Measurements from ENCODE around the gene CLMP. TPM values are rescaled to one million over a fixed set of nuclear protein-coding genes. Genes with fewer than 3 reads are reported as not detected.

Gene CLMP
- total RNA-seq, 1 experiment from 2014 or later: 3.2 TPM

DNA sequence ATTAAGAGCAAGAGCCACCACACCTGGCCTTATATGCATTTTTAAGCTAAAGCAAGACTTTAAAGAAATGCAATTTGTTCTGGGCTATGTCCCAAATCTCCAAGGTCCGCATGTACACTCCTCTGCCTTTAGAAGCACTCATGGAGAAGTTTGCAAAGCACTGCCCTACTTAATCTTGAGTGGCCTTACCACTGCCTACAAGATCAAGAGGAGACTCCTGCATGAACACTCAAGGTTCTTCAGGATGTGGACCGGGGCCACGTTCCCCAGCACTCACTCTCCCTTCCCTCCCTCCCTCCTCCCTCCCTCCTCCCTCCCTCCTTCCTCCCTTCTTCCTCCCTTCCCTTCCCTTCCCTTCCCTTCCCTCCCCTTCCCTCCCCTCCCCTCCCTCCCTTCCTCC, 69.9 kb downstream of the CLMP start (continued):
- no peak for TF ChIP-seq SRF (IDR thresholded peaks at IDR 0.05; ENCODE audit: low read depth)
- TF ChIP-seq FOSL1 (IDR thresholded peaks at IDR 0.05; ENCODE audit: low read depth): no peak
- TF ChIP-seq, protein P1, sequence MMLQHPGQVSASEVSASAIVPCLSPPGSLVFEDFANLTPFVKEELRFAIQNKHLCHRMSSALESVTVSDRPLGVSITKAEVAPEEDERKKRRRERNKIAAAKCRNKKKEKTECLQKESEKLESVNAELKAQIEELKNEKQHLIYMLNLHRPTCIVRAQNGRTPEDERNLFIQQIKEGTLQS (IDR thresholded peaks at IDR 0.05): no peak
- no peak for TF ChIP-seq TCF7L2 (IDR thresholded peaks at IDR 0.05; ENCODE audit: borderline replicate concordance, extremely low read depth, insufficient read depth, insufficient read length)
- TF ChIP-seq JUND (IDR thresholded peaks at IDR 0.05): no peak
- no peak for TF ChIP-seq POLR2A (IDR thresholded peaks at IDR 0.05; ENCODE audit: borderline replicate concordance, extremely low read depth, insufficient read depth, insufficient read length)
- no peak for TF ChIP-seq POLR2AphosphoS5 (IDR thresholded peaks at IDR 0.05; ENCODE audit: low read depth, low read length)
- TF ChIP-seq, protein P2, sequence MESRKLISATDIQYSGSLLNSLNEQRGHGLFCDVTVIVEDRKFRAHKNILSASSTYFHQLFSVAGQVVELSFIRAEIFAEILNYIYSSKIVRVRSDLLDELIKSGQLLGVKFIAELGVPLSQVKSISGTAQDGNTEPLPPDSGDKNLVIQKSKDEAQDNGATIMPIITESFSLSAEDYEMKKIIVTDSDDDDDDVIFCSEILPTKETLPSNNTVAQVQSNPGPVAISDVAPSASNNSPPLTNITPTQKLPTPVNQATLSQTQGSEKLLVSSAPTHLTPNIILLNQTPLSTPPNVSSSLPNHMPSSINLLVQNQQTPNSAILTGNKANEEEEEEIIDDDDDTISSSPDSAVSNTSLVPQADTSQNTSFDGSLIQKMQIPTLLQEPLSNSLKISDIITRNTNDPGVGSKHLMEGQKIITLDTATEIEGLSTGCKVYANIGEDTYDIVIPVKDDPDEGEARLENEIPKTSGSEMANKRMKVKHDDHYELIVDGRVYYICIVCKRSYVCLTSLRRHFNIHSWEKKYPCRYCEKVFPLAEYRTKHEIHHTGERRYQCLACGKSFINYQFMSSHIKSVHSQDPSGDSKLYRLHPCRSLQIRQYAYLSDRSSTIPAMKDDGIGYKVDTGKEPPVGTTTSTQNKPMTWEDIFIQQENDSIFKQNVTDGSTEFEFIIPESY (IDR thresholded peaks at IDR 0.05; ENCODE audit: extremely low read depth, insufficient replicate concordance, low read length): no peak
- TF ChIP-seq YY1 (IDR thresholded peaks at IDR 0.05; ENCODE audit: extremely low read depth, insufficient replicate concordance, low read depth, low read length): no peak

DNA sequence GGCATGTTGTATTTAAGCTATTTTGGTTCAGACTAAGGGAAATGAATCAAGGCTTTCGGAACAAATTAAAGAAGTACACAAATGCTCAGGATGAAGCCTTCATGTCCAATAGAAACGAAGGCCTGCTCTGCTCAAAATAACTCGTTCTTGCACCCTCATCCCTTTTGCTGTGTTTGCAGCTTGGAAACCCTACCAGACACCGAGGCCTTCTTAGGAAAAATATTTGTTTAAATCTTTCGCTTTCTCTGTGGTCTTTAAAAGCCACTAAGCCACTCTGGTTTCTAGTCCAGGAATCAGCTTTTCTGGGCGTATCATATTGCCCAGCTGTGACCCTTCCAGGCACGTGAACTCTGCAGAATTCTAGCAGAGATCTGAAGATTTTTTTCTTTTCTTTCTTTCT, 72.2 kb downstream of the CLMP start:
- ChIA-PET CTCF (no interaction called here), POLR2A (no interaction called here), RAD21 (ENCODE audit: low non-redundant PET in 1 of 2, low total read pairs in 2 of 2, uncharacterized antibody in 2 of 2, unreplicated experiment in 2 of 2) (no interaction called here)
- Histone ChIP-seq H3K4me3 (replicated peaks in 1 of 2; ENCODE audit: low read depth in 1 of 2, low read length in 2 of 2) (no peak overlapping the region), H3K36me3 (ENCODE audit: control insufficient read depth in 1 of 2, insufficient read depth in 2 of 2, low read length in 2 of 2) (no peaks in the 10 kb centered on the region), H3K4me2 (ENCODE audit: low read length) (no peak overlapping the region), H3K27me3 (ENCODE audit: insufficient read depth, low read length) (no peaks in the 10 kb centered on the region), H4K20me1 (ENCODE audit: insufficient read depth) (no peaks in the 10 kb centered on the region), H3K9me2 (ENCODE audit: insufficient read depth) (no peaks in the 10 kb centered on the region; the same call in 1 of the 2 replicates), H3K4me1 (ENCODE audit: control insufficient read depth in 1 of 2, insufficient read depth in 2 of 2, low read length in 2 of 2) (peaks cover 0 to 7% of the 10 kb centered on the region in 2 experiments; a peak in 2 of 4 replicates), H3K79me2 (ENCODE audit: insufficient read depth, low read length) (no peaks in the 10 kb centered on the region), H3K27ac (ENCODE audit: low read depth, low read length) (no peak overlapping the region), H3K9ac (ENCODE audit: low read length) (no peak overlapping the region), H2AFZ (ENCODE audit: low read depth, low read length, poor library complexity, severe bottlenecking) (no peak overlapping the region), H3K9me3 (ENCODE audit: control insufficient read depth in 1 of 2, insufficient read depth in 1 of 2, low read depth in 1 of 2, low read length in 2 of 2) (no peaks in the 10 kb centered on the region)
- BruUV-seq (replicated peaks): no TSS peak
- no peak for TF ChIP-seq EZH2 (IDR thresholded peaks at IDR 0.05)
- TF ChIP-seq ZFX (IDR thresholded peaks at IDR 0.05): no peak
- TF ChIP-seq JUND (IDR thresholded peaks at IDR 0.05): no peak
- TF ChIP-seq, protein P3, sequence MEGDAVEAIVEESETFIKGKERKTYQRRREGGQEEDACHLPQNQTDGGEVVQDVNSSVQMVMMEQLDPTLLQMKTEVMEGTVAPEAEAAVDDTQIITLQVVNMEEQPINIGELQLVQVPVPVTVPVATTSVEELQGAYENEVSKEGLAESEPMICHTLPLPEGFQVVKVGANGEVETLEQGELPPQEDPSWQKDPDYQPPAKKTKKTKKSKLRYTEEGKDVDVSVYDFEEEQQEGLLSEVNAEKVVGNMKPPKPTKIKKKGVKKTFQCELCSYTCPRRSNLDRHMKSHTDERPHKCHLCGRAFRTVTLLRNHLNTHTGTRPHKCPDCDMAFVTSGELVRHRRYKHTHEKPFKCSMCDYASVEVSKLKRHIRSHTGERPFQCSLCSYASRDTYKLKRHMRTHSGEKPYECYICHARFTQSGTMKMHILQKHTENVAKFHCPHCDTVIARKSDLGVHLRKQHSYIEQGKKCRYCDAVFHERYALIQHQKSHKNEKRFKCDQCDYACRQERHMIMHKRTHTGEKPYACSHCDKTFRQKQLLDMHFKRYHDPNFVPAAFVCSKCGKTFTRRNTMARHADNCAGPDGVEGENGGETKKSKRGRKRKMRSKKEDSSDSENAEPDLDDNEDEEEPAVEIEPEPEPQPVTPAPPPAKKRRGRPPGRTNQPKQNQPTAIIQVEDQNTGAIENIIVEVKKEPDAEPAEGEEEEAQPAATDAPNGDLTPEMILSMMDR (IDR thresholded peaks at IDR 0.05 in 2 of 3, conservative IDR thresholded peaks at IDR 0.05 in 1 of 3; ENCODE audit: borderline replicate concordance in 1 of 3, insufficient read depth in 1 of 3, low read depth in 2 of 3, low read length in 2 of 3): no peak
- no peak for TF ChIP-seq YY1 (IDR thresholded peaks at IDR 0.05; ENCODE audit: extremely low read depth, insufficient replicate concordance, low read depth, low read length)
- TF ChIP-seq SIN3A (IDR thresholded peaks at IDR 0.05; ENCODE audit: low read depth): no peak
- TF ChIP-seq, protein P1 (IDR thresholded peaks at IDR 0.05): no peak
- no peak for TF ChIP-seq TCF7L2 (IDR thresholded peaks at IDR 0.05; ENCODE audit: borderline replicate concordance, extremely low read depth, insufficient read depth, insufficient read length)
- TF ChIP-seq RAD21 (IDR thresholded peaks at IDR 0.05; ENCODE audit: low read depth): no peak
- no peak for TF ChIP-seq ZNF274 (IDR thresholded peaks at IDR 0.05; ENCODE audit: low read depth, low read length)
- no peak for TF ChIP-seq FOSL1 (IDR thresholded peaks at IDR 0.05; ENCODE audit: low read depth)
- TF ChIP-seq CBX3 (IDR thresholded peaks at IDR 0.05; ENCODE audit: low read depth): no peak
- TF ChIP-seq ELF1 (IDR thresholded peaks at IDR 0.05; ENCODE audit: borderline replicate concordance, low read depth): no peak
- TF ChIP-seq, protein P4, sequence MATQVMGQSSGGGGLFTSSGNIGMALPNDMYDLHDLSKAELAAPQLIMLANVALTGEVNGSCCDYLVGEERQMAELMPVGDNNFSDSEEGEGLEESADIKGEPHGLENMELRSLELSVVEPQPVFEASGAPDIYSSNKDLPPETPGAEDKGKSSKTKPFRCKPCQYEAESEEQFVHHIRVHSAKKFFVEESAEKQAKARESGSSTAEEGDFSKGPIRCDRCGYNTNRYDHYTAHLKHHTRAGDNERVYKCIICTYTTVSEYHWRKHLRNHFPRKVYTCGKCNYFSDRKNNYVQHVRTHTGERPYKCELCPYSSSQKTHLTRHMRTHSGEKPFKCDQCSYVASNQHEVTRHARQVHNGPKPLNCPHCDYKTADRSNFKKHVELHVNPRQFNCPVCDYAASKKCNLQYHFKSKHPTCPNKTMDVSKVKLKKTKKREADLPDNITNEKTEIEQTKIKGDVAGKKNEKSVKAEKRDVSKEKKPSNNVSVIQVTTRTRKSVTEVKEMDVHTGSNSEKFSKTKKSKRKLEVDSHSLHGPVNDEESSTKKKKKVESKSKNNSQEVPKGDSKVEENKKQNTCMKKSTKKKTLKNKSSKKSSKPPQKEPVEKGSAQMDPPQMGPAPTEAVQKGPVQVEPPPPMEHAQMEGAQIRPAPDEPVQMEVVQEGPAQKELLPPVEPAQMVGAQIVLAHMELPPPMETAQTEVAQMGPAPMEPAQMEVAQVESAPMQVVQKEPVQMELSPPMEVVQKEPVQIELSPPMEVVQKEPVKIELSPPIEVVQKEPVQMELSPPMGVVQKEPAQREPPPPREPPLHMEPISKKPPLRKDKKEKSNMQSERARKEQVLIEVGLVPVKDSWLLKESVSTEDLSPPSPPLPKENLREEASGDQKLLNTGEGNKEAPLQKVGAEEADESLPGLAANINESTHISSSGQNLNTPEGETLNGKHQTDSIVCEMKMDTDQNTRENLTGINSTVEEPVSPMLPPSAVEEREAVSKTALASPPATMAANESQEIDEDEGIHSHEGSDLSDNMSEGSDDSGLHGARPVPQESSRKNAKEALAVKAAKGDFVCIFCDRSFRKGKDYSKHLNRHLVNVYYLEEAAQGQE (IDR thresholded peaks at IDR 0.05; ENCODE audit: low read depth): no peak
- intact Hi-C loops (cut with micrococcal nuclease): no loop called here
- DNase-seq (ENCODE audit: low read depth, low spot score) (no peak), ATAC-seq (no peak)

Data from HCT116 (cell line).